GM19043 (cell line): Measurements from ENCODE around the gene PDE4D.

ENCODE experiments used
- ATAC-seq: cut with Tn5 transposase; IDR thresholded peaks from one replicate; pipeline ENCODE4 v1.9.1; 2021; ENCODE audit warnings: low read depth; ENCODE audit not compliant: unreplicated experiment

Gene PDE4D

DNA sequence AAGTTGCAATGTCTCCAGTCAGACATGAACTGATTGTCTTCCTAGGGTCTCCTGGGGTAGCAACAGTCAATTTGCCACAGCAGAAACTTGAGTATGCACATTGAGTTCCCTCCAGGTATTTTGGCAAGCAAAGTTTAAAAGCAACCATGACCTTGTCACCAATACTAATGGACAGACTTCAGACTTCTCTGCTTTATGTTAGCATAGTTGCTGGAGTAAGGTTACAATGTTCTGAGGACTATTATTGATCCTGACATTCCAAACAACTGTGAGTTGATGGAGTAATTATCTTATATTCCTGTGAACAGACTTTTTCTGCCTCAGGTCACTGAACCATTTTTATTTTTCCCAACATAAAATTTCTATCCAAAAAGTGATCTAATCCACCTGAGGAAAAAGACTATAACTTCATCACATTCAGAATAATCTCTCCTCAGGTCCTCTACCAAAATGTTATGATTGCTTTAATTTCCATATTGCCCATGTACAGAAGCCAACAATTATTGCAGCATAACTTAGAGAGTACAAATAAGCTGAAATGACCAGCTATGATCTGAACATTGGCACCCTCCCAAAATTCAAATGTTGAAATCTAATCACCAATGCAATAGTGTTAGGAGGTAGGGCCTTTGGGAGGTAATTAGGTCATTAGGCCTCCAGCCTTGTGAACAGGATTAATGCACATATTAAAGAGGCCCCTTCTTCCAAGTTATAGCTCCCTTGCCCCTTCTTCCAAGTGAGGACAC, 228.3 kb downstream of the PDE4D start:
- ATAC-seq, result no peak

- peak; percentile 38 for ATAC-seq
Observed at GRCh38 chr5:59661954-59662615, 231.4 kb downstream of the PDE4D start.

DNA sequence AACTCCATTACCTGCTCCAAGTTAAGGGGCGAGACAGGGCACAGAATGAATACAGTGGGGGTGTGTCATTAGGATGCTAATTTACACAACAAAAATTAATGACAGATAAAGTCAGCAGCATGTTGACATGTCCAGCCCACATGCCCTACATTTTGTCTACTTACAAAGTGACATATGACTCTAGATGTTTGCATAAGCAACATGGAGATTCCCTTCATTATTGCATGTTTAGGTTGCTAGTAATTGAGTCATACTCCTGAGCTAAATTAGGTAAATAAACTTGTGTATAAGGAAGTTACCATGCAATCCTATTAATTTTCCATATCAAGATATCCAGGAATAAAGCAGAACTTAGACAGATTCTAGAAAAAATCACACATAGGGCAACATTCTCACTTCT, 232.2 kb downstream of the PDE4D start:
- ATAC-seq, result no peak

- no peak for ATAC-seq
Observed at GRCh38 chr5:59660737-59661136, 232.8 kb downstream of the PDE4D start.

DNA sequence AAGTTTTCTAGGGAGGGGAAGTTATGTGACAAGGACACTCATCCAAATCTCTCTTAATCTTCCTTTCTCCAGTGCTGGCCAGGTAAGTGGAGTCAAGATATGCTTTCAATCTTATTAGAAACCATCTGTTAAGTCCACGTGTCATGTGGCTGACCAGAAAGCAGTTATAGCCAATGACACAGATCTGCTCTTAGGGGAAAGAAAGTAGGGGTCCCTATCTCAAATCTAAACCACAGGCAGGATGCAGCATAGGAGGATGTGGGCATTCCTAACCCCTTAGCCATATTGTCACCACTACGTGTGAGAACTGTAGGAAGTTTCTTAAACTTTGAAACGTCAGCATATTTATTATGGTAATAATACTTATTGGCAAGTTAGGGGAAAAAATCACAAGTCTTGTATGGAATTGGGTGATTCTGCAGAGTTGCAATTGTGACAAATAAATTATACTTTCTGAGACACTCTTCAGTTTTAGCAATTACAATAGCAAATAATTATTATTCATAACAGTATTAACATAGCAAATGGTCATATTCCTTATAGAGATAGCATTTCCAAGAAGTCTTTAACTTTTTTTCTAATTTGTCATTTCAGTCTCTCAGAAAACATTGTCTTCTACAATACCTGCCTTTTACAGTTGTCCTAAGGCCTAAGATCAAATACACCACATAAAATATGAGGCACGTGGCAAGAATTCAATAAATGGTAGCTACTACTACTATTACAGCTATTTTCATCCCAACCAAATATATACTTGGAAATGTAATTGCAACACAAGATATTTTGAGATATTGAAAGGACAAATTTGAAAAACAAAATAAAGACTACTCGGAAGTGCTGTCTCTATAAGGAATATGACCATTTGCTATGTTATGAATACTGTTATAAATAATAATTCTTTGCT, 236.9 kb downstream of the PDE4D start:
- ATAC-seq, result no peak

GRCh38 chr5:59655693-59656309, 237.7 kb downstream of the PDE4D start:
- ATAC-seq, result no peak

DNA sequence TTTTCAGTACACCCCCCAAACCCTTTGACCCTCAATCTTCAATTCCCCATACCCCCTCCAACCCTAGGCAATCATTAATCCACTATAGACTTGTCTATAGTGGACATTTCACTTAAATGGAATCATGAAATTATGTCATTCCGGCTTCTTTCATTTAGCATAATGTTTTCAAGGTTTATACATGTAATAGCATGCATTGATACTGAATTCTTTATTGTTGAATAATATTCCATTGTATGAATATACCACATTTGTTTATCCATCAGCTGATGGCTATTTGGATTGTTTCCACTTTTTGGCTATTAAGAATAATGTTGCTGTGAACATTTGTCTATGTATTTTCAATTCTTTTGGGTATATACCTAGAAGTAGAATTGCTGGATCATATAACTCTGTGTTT, 238.8 kb downstream of the PDE4D start:
- no peak for ATAC-seq

- ATAC-seq, result no peak
Observed at GRCh38 chr5:59652449-59652848, 241.1 kb downstream of the PDE4D start.

GRCh38 chr5:59648949-59649921, 244.3 kb downstream of the PDE4D start:
- no peak for ATAC-seq

- ATAC-seq, result no peak
Observed at GRCh38 chr5:59648038-59648831, 245.3 kb downstream of the PDE4D start.

DNA sequence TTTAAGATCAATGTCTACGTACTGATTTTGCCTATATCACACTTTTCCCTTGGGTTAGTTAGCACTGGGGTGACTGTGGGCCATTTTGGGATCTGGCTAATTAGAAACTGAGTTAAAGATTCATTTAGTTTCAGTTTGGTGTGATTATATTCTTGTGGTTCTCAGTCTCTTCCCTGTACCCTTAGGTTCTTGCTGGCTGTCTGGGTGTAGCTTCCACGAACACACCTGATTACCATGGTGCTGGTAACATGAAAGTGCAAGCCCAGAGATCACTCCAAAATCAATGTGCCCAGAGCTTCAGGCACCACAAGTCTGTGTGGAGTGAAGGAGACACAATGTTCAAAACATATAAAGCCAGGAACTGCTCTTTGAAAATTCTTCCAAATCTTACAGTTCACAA, 248.1 kb downstream of the PDE4D start:
- ATAC-seq, result no peak

DNA sequence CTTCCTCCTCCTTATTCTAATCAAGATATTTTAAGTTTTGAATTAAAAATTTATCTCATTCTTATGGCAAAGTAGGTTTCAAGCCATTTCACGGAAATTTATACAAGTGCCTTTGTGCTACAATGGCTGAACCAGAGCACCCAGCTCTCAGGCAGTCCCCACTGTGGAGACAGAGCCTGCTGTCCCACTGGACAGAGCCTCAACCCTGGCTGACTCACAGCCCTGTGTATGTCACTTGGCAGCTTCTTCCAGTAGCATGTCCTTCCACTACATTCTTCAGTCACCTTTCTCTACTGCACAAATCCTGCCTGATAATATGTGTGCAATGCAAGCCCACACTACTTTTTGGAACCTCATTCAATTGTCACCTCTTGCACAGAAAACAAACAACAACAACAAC, 253.1 kb downstream of the PDE4D start:
- ATAC-seq, result no peak

- ATAC-seq, result no peak
Observed at GRCh38 chr5:59637884-59638580, 255.5 kb downstream of the PDE4D start.

- no peak for ATAC-seq
Observed at GRCh38 chr5:59629561-59629960, 264.0 kb downstream of the PDE4D start.

DNA sequence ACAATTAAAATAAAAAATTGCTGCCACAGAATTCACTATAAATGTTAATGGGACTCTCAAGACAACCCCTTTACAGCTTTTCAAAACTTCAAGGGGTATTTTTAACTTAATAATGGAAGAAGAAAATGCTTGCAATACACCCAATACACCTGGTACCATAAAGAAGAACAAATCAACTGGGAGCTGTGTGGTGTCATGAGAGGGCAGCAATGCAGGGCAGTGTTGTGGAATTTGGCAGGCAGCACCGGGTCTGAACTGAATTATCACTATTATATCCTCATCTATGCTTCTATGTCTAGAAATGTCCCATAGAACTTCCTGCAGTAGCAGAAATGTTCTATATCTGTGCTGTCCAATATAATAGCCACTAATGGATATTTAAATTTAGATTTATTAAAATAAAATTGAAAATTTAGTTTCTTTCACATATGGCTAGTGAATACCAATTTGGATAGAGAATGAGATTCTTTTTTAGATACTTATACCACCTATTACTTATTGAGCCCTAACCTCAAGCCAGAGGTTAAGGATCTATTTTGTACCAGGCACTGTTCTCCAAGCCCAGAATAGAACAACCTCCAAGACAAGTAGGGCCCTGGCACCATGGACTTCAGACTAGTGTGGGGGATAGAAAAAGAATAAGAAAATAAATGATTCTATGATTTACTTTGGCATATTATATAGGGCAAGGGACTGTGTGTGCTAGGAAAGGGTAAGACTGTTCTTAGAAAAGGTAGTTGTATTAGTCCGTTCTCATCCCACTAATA, 265.3 kb downstream of the PDE4D start:
- no peak for ATAC-seq

DNA sequence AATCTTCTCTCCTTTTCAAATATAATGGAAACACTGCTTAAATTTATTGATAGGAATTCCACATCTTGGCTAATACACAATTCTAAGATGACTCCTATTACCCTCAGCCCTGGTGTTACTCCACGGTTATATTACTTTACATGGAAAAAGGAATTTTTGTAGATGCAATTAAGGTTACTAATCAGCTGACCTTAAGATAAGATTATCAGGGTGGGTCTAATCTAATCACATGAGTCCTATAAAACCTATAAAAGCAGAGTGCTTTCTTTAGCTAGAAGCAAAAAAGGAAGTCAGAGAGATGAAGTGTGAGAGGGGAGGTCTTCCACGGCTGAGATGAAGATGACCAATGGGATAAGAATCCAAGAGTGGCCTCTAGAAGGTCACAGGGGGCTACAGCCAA, 268.6 kb downstream of the PDE4D start:
- no peak for ATAC-seq

DNA sequence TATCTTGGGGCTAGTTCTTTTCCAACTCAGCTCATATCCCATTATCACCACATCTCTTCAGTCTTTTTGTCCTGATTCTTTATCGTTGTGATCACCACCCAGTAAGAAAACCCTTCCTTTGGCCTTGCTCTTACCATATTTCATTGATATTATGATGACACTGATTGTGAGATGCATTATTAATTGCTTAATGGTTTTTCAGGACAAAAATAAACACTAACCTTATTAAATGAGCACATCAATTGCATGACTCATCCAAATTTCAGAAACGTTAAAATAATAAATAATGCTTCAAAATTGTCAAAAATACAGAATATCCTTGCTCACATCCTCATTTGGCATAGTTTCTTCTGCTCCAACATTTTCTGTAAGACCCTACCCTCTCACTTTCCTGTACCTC, 270.7 kb downstream of the PDE4D start:
- ATAC-seq, result no peak

DNA sequence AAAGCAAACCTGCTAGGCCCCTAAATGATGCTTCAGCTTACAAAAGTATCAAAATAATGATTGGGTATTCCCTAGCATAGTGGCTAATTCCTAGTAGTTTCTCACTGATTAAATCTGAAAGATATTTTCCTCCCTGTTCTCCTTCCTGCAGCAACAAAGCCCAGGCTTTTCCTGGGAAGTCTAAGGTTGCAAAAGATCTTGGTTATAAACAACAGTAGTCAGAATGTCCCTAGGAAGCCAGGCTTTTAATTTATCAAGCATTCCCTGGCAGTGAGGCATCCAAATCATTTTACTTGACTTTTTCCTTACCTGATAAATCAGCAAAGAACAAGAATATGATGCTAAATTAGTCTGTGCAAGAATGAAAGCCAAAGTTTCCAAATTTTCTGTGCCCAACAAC, 272.0 kb downstream of the PDE4D start:
- no peak for ATAC-seq
